PFSK-1 (cell line): Measurements from ENCODE around the gene RBFOX1.

ENCODE experiments used
- FOXP2 ChIP-seq: optimal IDR thresholded peaks from 2 replicates; pipeline ENCODE3; 2011; ENCODE audit warnings: borderline replicate concordance, control low read depth, inconsistent platforms; ENCODE audit not compliant: insufficient read depth; ENCODE audit errors: extremely low read length, extremely low read depth
- POLR2AphosphoS5 ChIP-seq: IDR thresholded peaks from 2 replicates; pipeline ENCODE4 v1.6.1; 2012; ENCODE audit warnings: low read depth, mild to moderate bottlenecking, control low read depth, low read length, moderate library complexity
- REST ChIP-seq, 2 experiments: IDR thresholded peaks; 2 replicates each; pipeline versions ENCODE4 v1.6.1 to v1.8.0; 2011 to 2012; ENCODE audit warnings: low read depth in 2 of 2, low read length in 2 of 2, control low read depth in 1 of 2, inconsistent platforms in 1 of 2, mild to moderate bottlenecking in 1 of 2, moderate library complexity in 1 of 2; ENCODE audit not compliant: insufficient read depth in 1 of 2
- SIN3A ChIP-seq: IDR thresholded peaks from 2 replicates; pipeline ENCODE4 v1.6.1; 2012; ENCODE audit warnings: mild to moderate bottlenecking, low read length, moderate library complexity, borderline replicate concordance; ENCODE audit not compliant: insufficient read depth
- TAF1 ChIP-seq: IDR thresholded peaks from 2 replicates; pipeline ENCODE4 v1.6.1; 2012; ENCODE audit warnings: low read length, control low read depth, borderline replicate concordance; ENCODE audit not compliant: insufficient read depth

Gene RBFOX1

GRCh38 chr16:7398536-7398935 is 65.9 kb downstream of the RBFOX1 start:
- TF ChIP-seq REST (IDR thresholded peaks at IDR 0.05; ENCODE audit: insufficient read depth in 1 of 2, low read depth in 2 of 2, low read length in 2 of 2), result no peak
- TF ChIP-seq FOXP2, result no peak
- TF ChIP-seq TAF1, result no peak
- TF ChIP-seq SIN3A, result no peak
- no peak for TF ChIP-seq POLR2AphosphoS5

- no peak for TF ChIP-seq POLR2AphosphoS5
- TF ChIP-seq FOXP2, result no peak
- TF ChIP-seq TAF1, result no peak
- TF ChIP-seq REST (IDR thresholded peaks at IDR 0.05; ENCODE audit: insufficient read depth in 1 of 2, low read depth in 2 of 2, low read length in 2 of 2), result no peak
- TF ChIP-seq SIN3A, result no peak
These were observed 66.7 kb downstream of the RBFOX1 start for GRCh38 chr16:7399296-7399695.

DNA sequence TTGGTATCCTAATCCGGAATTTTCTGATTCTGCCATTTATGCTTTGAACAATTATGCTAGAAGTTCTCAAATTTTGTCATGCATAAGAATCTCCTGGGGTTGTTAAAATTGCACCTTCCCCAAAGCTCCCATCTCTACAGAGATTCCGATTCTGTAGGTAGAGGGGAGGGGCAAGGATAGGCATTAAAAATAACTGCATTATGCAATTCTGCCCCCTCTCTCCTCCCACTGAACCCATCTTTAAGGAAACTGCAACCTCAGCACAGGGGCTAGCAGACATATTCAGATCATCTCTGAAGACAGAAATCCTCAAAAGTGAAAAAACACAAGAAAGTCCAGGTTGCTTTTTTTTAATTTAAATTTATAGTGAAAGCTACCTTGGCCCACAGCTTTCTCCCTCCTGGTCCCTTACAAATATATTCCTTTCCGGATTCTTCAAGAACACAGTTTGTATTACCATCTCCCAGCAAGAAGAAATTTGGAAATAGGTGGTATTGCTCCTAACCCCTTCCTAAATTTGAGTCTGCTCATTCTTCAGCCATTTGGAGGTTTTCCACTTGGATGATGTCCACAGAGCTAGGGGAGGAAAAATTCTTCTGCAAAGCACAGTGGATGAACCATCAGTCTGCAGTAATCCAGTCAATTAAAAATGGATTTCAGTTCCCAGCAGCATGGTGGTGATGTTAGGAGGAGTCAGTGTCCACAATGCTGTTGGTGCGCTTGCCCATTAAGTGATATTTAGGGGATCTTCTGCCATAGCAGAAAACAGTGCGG is 67.7 kb downstream of the RBFOX1 start:
- TF ChIP-seq SIN3A (no peak), POLR2AphosphoS5 (no peak), TAF1 (no peak), REST (IDR thresholded peaks at IDR 0.05; ENCODE audit: insufficient read depth in 1 of 2, low read depth in 2 of 2, low read length in 2 of 2) (no peak), FOXP2 (no peak)

DNA sequence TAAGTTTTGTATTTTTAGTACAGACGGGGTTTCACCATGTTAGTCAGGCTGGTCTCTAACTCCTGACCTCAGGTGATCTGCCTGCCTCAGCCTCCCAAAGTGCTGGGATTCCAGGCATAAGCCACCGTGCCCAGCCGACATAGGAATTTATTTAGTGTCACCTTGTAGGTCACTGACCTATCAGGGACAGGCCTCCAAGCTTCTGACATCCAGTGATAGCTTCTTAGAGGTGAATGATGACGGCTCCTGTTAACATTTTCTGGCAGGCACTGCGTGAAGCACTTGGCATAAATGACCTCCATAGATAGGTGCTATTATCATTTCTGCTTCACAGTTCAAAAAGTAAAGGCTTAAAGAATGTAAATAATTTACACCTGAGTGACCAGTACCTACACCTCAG is 71.6 kb downstream of the RBFOX1 start:
- no peak for TF ChIP-seq SIN3A
- no peak for TF ChIP-seq FOXP2
- no peak for TF ChIP-seq TAF1
- no peak for TF ChIP-seq POLR2AphosphoS5
- no peak for TF ChIP-seq REST (IDR thresholded peaks at IDR 0.05; ENCODE audit: insufficient read depth in 1 of 2, low read depth in 2 of 2, low read length in 2 of 2)

GRCh38 chr16:7405166-7405565 is 72.5 kb downstream of the RBFOX1 start:
- TF ChIP-seq SIN3A (no peak), REST (IDR thresholded peaks at IDR 0.05; ENCODE audit: insufficient read depth in 1 of 2, low read depth in 2 of 2, low read length in 2 of 2) (no peak), TAF1 (no peak), POLR2AphosphoS5 (no peak)
